GM15510 (cell line): ENCODE data around the gene ATXN1.
A peak's percentile ranks its signal among the peaks of the same experiment; 100 is the strongest.

Experiments
- POLR2A ChIP-seq: IDR thresholded peaks from 3 replicates; pipeline ENCODE4 v1.6.1; 2011; ENCODE audit warnings: borderline replicate concordance; ENCODE audit not compliant: insufficient read length; ENCODE audit errors: extremely low read depth

ATXN1 gene

GRCh38 chr6:16768477-16768830 is 7.2 kb upstream of the ATXN1 start:
- TF ChIP-seq POLR2A, result no peak

- no peak for TF ChIP-seq POLR2A
Observed at GRCh38 chr6:16767765-16768476, 6.7 kb upstream of the ATXN1 start.

- TF ChIP-seq POLR2A, result no peak
Observed at GRCh38 chr6:16766836-16767745, 5.8 kb upstream of the ATXN1 start.

GRCh38 chr6:16766043-16766536 is 4.8 kb upstream of the ATXN1 start:
- TF ChIP-seq POLR2A, result no peak

GRCh38 chr6:16765235-16765634 is 4.0 kb upstream of the ATXN1 start:
- no peak for TF ChIP-seq POLR2A

- TF ChIP-seq POLR2A, result no peak
Observed at GRCh38 chr6:16764188-16764950, 3.1 kb upstream of the ATXN1 start.

GRCh38 chr6:16762550-16763477 is 1.6 kb upstream of the ATXN1 start:
- no peak for TF ChIP-seq POLR2A

- TF ChIP-seq POLR2A, result no peak
Observed at GRCh38 chr6:16762268-16762549, 949 bp upstream of the ATXN1 start.

- TF ChIP-seq POLR2A, result peak; percentile 52
Observed at GRCh38 chr6:16761471-16762267, 409 bp upstream of the ATXN1 start.

- peak; percentile 35 for TF ChIP-seq POLR2A
Observed at GRCh38 chr6:16759646-16760515, 1.4 kb downstream of the ATXN1 start.

GRCh38 chr6:16759181-16759645 is 2.0 kb downstream of the ATXN1 start:
- TF ChIP-seq POLR2A, result no peak
